ENCODE measurements around the gene ATOH8.

GRCh38 chr2:85736456-85737355 is 17.1 kb upstream of the ATOH8 start:
- TF ChIP-seq SUZ12 (IDR thresholded peaks at IDR 0.05; ENCODE audit: extremely low read depth, insufficient read depth, insufficient read length): no peak
- no peak for TF ChIP-seq ZNF274 (IDR thresholded peaks at IDR 0.05; ENCODE audit: low read depth, low read length)
- TF ChIP-seq YY1 (IDR thresholded peaks at IDR 0.05; ENCODE audit: insufficient read depth, insufficient read length): no peak

Data from NT2/D1 (cell line).